Measurements from ENCODE around the gene ZNF692.
"Not testable (repeated sequence)": the region's sequence is repeated elsewhere in the genome, so short reads cannot be mapped to it uniquely, and the experiment has no call there.

ZNF692 gene

GRCh38 chr1:248805876-248806275, 53.0 kb downstream of the ZNF692 start:
- no peak for DNase-seq

- no peak for DNase-seq
Observed at GRCh38 chr1:248804771-248805681, 53.9 kb downstream of the ZNF692 start.

- not testable (repeated sequence) for DNase-seq
Observed at GRCh38 chr1:248803501-248803900, 55.4 kb downstream of the ZNF692 start.

GRCh38 chr1:248802454-248802853, 56.4 kb downstream of the ZNF692 start:
- DNase-seq: no peak

- no peak for DNase-seq
Observed at GRCh38 chr1:248800459-248800858, 58.4 kb downstream of the ZNF692 start.

Measured in activated CD4-positive, alpha-beta T cell treated with anti-CD3 and anti-CD28 coated beads, Interleukin-2, amount 50 U/mL, for 4 hours (primary cell).